HuH-7.5 (cell line): ENCODE results near the gene SLC22A2.
"Not testable (repeated sequence)": the region's sequence is repeated elsewhere in the genome, so short reads cannot be mapped to it uniquely, and the experiment has no call there.

Source experiments
- DNase-seq: peaks from one replicate; pipeline ENCODE4 v3.0.0; 2011; ENCODE audit warnings: low spot score

The SLC22A2 gene

GRCh38 chr6:160248538-160248937 lies 10.1 kb downstream of the SLC22A2 start:
- DNase-seq: no peak

GRCh38 chr6:160247457-160247883 lies 11.2 kb downstream of the SLC22A2 start:
- no peak for DNase-seq

GRCh38 chr6:160240691-160241084 lies 17.9 kb downstream of the SLC22A2 start:
- no peak for DNase-seq

GRCh38 chr6:160239929-160240690 lies 18.5 kb downstream of the SLC22A2 start:
- no peak for DNase-seq

GRCh38 chr6:160238761-160239751 lies 19.6 kb downstream of the SLC22A2 start:
- DNase-seq: no peak

GRCh38 chr6:160238278-160238711 lies 20.3 kb downstream of the SLC22A2 start:
- no peak for DNase-seq

- DNase-seq: not testable (repeated sequence)
These were observed 20.9 kb downstream of the SLC22A2 start for GRCh38 chr6:160237597-160238275.

GRCh38 chr6:160236235-160236872 lies 22.3 kb downstream of the SLC22A2 start:
- DNase-seq: not testable (repeated sequence)

- DNase-seq: not testable (repeated sequence)
These were observed 24.5 kb downstream of the SLC22A2 start for GRCh38 chr6:160233950-160234640.

GRCh38 chr6:160227769-160228161 lies 30.9 kb downstream of the SLC22A2 start:
- DNase-seq: no peak

- DNase-seq: no peak
These were observed 31.4 kb downstream of the SLC22A2 start for GRCh38 chr6:160227038-160227768.

- no peak for DNase-seq
These were observed 32.5 kb downstream of the SLC22A2 start for GRCh38 chr6:160226118-160226591.

GRCh38 chr6:160224639-160225237 lies 33.9 kb downstream of the SLC22A2 start:
- no peak for DNase-seq

- no peak for DNase-seq
These were observed 36.1 kb downstream of the SLC22A2 start for GRCh38 chr6:160222491-160222890.

- no peak for DNase-seq
These were observed 36.7 kb downstream of the SLC22A2 start for GRCh38 chr6:160221918-160222317.

- DNase-seq: no peak
These were observed 37.2 kb downstream of the SLC22A2 start for GRCh38 chr6:160221423-160221822.

- no peak for DNase-seq
These were observed 39.8 kb downstream of the SLC22A2 start for GRCh38 chr6:160218810-160219209.

- no peak for DNase-seq
These were observed 40.8 kb downstream of the SLC22A2 start for GRCh38 chr6:160217863-160218262.

- DNase-seq: no peak
These were observed 41.5 kb downstream of the SLC22A2 start for GRCh38 chr6:160217073-160217472.

- DNase-seq: no peak
These were observed 43.4 kb downstream of the SLC22A2 start for GRCh38 chr6:160215232-160215631.
